Mammary epithelial cell (primary cell): ENCODE measurements around the gene MMS22L.

Experiments
- CTCF ChIP-seq, 2 donors: IDR thresholded peaks in 1 of 2; conservative IDR thresholded peaks in 1 of 2; 2 replicates each; pipeline ENCODE4 v1.5.1; 2011 to 2012; ENCODE audit warnings: inconsistent platforms in 2 of 2, low read length in 2 of 2, mild to moderate bottlenecking in 2 of 2, control low read depth in 1 of 2, low read depth in 1 of 2; ENCODE audit not compliant: insufficient read depth in 1 of 2; ENCODE audit errors: extremely low read depth in 1 of 2
- EZH2 ChIP-seq: IDR thresholded peaks from 2 replicates; pipeline ENCODE4 v1.6.1; 2012; ENCODE audit warnings: low read length, inconsistent platforms, borderline replicate concordance

GRCh38 chr6:97094376-97094775 lies 188.6 kb downstream of the MMS22L start:
- TF ChIP-seq CTCF (conservative IDR thresholded peaks at IDR 0.05 in 1 of 2, IDR thresholded peaks at IDR 0.05 in 1 of 2; ENCODE audit: extremely low read depth in 1 of 2, insufficient read depth in 1 of 2, low read depth in 1 of 2, low read length in 2 of 2), result no peak
- TF ChIP-seq EZH2, result no peak
